GM23338 (cell line): ENCODE measurements around the gene GTPBP4.

Experiments used
- CTCF ChIP-seq, 2 experiments: fragments of 200-600 bp in 1 of 2; sonication (generic) in 1 of 2; conservative IDR thresholded peaks; 2 replicates each; pipeline versions ENCODE4 v1.5.1 to v1.6.1; 2016 to 2017; ENCODE audit warnings: antibody characterized with exemption in 2 of 2, low read depth in 2 of 2, mild to moderate bottlenecking in 2 of 2, moderate library complexity in 1 of 2
- EZH2 ChIP-seq: fragments of 200-600 bp; sonication (generic); IDR thresholded peaks from one replicate; pipeline ENCODE4 v1.8.0; 2017; ENCODE audit warnings: antibody characterized with exemption, mild to moderate bottlenecking, low read depth; ENCODE audit not compliant: unreplicated experiment
- REST ChIP-seq: IDR thresholded peaks from one replicate; pipeline ENCODE4 v1.6.1; 2018; ENCODE audit warnings: antibody characterized with exemption; ENCODE audit not compliant: unreplicated experiment

- TF ChIP-seq CTCF (conservative IDR thresholded peaks at IDR 0.05; ENCODE audit: low read depth in 2 of 2) = no peak
- TF ChIP-seq REST = no peak
- TF ChIP-seq EZH2 = no peak
Measured at GRCh38 chr10:1036341-1036791, 48.1 kb downstream of the GTPBP4 start.
